HG03064 (cell line): ENCODE measurements around the gene FAM174B.

Experiments
- ATAC-seq: cut with Tn5 transposase; IDR thresholded peaks from one replicate; pipeline ENCODE4 v1.9.1; 2021; ENCODE audit warnings: low read depth; ENCODE audit not compliant: unreplicated experiment

FAM174B gene

DNA sequence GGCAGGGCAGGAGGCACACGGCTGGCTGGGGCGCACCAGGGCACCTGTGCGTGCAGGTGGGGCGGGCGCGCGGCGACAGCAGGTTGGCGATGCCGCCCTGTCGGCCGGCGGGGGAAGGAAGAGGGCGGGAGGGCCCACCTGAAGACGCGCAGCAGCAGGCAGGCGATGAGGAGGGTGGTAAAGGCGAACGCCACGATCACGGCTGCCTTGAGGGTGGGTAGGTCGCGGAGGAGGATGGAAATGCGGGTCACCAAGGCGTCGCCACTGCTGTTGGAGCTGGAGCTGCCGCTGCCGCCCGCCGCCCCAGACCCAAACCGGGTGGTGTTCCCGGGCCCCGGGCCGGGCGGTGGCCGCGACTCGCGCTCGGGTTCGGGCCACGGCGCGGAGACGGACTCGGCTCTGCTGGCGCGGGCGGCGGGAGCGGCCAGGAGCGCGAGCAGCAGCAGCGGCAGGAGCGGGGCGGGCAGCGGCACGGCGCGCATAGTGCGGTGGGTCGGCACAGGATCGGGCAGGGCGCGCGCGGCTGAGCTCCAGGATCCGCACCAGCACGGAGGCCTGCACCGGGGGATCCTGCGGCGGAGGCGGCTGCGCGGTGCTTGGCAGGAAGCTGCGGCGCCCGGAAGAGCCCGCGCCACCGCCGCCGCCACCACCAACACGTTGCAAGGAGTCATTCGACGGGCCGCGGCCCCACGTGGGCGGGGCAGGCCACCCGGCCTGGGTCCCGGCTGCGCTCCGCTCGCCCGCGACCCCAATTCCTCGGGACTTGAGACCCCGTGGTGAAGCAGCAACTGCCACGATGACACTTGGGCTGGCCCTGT is at the start of gene FAM174B:
Gene FAM174B, minus strand, starts transcription at position 598 of the 818 bp plus-strand sequence.
- ATAC-seq: peak; percentile 47

DNA sequence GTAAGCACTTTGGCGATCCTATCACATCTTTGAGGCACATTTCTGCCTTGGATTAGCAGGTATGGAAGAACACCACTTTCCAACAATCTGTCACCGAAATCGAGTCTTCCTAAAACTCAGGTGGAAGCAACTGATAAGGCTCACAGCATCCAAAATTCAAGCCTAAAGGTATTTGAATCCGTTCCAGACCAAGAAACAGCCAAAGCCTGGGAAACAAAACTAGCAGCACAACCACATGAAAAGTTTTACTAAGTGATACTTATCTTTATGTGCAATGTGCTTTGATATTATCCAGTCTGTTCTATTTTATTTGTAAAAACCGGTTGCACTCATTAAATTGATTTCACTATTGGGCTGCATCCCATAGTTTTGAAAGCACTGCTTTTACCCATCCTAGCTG is 40.5 kb upstream of the FAM174B start:
- no peak for ATAC-seq

DNA sequence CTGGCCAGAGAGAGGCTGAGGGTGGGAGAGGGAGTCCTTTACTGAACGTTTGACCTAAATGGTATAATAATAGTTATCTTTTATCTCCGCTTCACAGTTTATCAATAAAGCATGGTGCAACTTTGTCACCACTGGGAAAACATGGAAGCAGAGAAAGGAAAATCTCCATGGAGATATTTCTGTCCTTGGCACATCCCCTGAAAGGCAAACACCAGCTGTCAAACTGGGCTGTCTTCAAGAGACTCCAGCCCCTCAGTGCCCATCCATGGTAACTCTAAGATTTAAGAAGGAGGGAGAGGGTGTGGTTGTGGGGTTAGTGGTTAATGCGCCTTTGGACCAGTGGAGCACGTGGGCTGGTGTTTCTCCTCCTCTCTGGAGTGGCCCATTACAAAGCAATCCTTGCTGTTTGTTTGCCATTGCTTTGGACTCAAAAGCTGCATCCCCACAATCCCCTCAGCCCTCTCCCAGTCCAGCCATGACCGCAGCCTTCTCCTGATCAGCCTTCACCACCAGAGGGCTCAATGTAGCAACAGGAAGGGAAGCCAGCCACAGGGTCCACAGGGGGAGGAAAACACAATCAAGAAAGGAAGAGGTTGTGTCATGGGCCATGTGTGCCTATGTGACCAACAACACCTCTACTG is 38.2 kb upstream of the FAM174B start:
- no peak for ATAC-seq

DNA sequence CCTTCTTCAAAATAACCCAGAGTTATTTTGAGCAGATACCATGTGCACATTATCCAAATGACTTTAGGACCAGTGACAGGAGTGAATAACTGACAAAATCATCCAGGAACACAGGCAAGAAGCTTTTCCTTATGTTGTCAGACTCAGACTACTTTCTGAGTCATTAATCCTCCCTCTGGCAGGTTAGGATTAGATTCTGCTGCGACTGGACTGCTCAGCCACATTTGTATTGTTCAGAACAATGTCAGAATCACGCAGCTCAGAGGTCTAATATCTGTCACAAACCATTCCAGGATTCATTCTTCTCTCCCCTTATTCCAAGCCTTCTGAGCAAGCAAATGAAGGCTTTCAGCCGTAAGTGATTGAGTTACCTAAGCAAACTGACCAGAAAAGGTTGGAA is 34.8 kb upstream of the FAM174B start:
- no peak for ATAC-seq

DNA sequence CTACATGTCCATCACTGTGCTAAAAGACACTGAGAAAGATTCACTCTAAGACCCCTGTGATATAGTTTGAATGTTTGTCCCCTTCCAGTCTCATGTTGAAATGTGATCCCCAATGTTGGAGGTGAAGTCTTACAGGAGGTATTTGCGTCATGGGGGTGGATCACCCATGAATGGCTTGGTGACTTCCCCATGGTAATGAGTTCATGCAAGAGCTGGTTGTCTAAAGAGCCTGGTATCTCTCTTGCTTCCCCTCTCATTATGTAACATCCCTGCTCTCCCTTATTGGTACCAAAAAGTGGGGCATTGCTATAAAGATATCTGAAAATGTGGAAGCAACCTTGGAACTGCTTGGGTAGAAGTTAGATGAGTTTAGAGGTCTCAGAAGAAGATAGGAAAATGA is 32.2 kb upstream of the FAM174B start:
- no peak for ATAC-seq

DNA sequence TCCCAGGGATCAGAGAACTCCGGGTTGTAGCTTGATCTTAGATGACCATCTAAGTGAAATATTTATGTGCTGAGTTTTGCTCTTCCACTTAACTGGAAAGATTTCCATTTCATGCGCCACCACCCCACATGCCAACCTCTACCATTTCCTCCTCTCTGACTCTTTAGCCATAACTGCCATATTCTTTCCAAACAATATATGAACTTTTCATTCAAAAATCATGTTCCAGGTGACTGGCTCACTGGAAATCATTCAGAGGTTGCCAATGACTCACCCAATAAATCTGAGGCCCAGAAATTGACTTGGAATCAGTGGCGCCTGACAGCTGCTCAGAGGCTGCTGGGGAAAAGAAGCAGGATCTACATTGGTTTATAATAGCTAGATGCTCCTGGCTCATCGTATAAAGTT is 31.6 kb upstream of the FAM174B start:
- no peak for ATAC-seq

DNA sequence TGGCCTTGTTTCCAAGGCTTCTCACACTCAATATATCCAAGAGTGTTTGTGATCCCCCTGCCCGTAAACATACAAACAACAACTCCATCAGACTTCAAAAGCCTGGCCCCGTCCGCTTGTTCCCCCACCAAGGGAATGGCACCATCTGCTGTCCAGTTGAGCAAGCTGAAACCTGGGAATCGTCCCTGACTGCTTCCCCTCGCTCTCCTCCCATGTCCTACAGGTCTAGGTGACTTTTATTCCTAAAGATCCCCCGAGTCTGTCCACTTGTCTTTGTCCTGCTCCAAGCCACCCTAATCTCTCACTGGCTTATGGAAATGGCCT is 27.9 kb upstream of the FAM174B start:
- no peak for ATAC-seq

DNA sequence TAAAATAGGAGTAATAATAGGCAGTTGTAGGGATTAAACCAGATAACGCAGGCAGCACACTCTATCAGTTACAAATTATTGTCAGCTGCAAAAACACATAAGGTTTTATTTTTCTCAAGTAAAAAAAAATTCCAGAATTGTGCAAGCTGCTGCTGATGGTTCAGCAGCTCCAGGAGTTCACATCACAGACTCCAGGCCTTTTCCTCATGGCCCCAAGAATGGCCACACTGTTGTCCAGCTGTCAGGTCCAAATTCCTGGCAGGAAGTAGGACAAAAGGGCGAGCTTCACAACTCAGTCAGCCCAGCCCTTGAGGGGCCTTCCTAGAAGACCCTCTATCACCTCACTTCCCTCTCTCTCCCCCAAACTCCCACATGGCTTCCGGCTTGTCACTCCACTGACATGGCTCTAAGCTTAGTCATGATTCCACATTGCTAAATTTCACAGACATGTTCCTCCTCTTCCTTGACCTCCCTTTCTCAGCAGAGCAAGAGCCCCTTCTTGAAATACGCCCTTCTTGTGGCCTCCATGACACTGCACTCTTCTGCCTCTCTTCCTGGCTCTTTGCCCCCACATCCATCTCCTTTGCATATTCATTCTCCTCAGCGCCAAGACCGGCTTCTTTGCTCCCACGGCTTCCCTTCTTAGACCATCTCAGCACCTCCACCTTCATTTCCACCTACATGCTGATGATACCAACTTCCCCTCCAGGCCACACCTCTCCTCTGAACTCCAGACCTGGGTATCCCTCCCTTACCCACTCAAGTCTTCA is 27.4 kb upstream of the FAM174B start:
- no peak for ATAC-seq

DNA sequence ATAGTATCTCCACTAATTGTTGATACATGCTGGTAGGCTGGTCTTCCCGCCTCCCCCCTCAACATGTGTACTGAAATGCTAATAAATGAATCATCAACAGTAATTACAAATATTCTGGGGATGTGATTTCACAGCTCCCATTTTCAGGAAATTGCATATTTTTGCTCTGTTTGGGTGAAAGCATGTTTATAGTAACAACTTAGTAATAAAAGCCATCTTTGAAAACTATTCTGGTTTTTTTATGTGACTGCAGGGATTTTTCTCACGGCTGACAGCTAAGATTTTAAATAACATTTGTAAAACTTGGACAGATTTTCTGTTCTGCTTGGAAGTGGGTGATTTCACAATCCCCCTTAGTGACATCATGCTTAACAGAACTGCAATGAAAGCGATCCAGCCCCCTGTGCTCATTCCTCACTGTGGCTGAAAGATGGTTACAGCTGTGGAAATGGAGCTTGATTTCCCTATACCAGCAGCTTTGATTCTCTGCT is 25.6 kb upstream of the FAM174B start:
- no peak for ATAC-seq

DNA sequence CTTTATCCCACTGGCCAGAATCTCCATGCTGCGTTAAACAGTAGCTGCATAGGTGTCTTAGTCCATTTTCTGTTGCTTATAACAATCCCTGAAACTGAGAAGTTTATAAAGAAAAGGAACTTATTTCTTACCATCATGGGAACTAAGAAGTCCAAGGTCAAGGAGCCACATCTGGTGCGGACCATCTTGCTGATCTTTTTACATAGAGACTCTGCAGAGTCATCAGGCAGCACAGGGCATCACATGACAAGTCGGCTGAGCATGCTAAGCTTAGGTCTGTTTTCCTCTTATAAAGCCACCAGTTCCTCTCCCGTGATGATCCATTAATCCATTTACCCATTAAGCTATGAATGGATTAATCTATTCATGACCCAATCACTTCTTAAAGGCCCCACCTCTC is 22.4 kb upstream of the FAM174B start:
- no peak for ATAC-seq

DNA sequence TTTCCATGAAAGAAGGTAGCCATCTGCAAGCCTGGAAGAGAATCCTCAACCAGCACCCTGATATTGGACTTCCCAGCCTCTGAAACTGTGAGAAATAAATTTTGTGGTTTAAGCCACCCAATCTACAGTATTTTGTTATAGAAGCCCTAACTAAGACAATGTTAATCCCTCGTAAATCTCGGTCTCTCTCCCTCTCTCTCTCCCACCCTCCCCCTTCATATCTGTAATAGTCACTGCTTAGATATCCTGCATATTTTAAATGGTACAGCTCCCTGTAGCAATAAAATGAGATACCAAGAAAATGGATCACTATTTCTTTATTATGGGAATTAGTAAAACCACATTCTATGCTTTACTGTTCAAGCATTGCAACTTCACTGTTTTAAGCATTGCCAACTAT is 21.0 kb upstream of the FAM174B start:
- ATAC-seq: no peak

DNA sequence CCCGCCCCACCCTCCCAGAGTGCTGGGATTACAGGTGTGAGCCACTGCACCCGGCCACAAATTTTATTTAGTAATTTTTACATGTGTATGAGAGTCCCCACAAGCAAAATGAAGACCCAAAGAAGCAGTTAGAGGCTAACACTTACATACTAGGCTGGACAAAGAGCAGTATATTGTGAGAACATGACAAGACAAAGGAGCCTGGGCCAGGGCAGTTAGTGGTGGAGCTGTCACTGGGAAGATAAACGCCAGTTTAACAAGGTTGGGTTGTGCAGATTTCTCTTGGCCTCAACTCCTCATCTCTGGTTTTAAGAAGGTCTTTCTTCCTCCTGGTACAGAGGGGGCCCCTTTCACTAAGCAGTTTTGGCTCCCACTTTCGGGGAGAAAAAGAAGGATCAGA is 19.9 kb upstream of the FAM174B start:
- no peak for ATAC-seq

DNA sequence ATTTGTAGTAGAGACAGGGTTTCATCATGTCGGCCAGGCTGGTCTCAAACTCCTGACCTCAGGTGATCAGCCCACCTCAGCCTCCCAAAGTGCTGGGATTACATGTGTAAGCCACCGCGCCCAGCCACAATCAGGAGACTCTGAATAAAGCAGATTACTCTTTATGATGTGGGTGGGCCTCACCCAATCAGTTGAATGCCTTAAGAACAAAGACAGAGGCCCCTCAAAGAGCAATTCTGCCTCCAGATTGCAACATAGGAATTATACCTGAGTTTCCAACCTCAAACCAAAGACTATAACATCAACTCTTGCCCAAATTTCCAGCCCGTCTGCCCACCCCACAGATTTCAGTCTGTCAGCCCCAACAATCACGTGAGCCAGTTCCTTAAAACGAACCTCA is 18.8 kb upstream of the FAM174B start:
- no peak for ATAC-seq

DNA sequence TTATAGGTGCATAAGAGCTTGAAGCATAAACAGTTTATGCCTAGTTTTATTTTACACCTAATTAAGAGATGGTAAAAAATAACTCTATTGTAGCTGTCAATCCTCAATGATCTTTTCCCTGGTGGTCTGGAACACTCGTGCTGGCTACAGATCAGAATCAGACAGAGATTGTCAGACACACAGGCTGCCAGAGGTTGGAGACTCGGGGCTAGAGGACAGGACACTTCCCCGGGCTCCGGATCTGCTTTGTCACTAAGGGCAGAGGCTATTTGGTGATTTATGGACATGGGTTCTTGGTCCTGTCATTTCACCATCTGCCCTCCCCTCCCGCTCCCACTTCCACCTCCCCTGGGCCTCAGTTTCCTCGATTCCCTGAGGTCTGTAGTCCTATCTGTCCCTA is 16.5 kb upstream of the FAM174B start:
- ATAC-seq: no peak

DNA sequence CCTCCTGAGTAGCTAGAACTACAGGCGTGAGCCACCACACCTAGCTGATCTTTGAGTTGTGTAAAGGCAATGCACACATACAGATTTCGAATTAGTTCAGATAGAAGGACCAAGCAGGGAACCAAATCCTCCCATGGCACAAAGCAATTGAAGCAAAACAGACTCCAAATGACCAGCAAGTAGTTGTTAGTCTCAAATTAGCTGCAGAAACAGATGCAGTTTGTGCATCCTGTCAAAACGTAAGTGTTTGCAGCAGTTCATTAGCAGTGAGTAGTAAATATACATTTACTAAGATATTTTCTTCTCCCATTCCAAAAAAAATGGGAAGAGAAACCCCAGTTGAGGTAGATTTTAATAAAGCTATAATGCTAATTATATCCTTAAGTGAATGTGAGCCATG is 15.8 kb upstream of the FAM174B start:
- no peak for ATAC-seq

DNA sequence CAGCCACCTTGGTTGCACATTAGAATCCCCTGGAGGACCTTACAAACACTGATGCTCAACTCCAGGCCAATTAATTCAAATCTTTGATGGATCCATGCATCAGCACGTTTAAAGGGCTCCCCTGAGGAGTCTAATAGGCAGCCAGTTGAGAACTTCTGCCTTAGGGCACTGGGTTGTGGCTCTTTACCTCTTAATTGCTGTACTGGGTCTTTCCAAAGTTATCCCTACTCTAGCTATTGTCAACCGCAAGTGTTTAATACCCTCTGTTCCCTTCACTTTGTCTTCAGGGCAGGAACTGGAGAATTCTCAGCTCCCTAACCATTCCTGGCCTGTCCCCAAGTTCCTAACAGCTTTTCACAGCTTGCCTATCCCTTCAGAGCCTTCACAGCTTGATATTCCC is 15.0 kb upstream of the FAM174B start:
- ATAC-seq: no peak

DNA sequence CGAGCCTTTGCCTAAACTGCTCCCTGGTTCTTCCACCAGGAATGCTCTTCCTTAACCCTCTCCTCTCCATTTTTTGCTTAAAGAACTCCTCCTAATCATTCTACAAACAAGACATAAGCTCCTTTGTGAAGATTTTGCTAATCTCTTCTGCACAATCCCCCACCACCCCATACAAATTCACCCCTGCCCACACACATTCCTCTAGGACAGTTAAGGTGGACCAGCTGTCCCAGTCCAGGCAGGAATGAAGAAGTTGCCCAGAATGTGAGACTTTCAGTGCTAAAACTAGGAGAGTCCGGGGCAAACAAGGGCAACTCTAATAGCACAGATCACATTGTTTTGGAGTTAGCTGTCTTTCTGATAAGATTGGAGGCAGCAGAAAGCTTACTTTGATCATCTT is 13.9 kb upstream of the FAM174B start:
- ATAC-seq: no peak

DNA sequence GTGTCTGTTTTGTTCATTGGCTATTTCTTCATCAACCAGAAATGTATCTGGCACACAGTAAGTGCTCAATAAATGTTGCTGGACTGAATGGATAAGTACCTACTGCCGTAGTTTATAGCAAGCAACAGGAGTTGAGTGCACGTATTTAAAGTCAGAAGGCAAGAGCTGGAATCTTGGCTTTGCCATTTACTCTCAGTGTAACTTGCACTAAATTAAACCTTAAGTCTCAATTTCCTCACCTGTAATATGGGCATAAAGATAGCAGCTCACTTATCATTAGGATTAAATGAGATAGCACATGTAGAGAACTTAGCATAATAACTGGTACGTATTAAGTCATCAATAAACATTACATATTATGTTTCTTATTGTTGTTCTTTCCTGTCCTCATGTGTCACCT is 13.0 kb upstream of the FAM174B start:
- no peak for ATAC-seq

DNA sequence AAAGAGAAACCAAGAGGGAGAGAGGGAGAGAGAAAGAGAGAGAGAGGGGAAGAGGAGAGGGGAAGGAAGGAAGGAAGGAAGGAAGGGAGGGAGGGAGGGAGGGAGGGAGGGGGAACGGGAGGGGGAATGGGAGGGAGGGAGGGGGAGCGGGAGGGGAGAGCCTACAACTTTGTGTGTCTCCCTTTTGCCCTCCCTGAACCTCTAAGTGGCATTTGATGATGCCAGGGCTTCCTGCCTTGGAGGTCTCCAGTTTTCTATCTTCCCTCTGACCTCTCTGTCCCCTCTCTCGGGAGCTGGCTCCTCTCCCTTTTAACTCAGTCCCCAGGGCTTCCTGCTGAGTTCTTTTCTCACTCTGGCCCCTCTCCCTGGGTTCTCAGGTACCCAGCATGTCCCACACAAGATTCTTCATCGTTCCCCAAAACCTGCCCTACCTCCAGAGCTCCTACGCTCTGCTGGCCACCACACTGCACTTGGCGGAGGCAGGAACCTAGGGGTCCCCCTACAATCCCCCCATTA is 12.5 kb upstream of the FAM174B start:
- ATAC-seq: no peak

DNA sequence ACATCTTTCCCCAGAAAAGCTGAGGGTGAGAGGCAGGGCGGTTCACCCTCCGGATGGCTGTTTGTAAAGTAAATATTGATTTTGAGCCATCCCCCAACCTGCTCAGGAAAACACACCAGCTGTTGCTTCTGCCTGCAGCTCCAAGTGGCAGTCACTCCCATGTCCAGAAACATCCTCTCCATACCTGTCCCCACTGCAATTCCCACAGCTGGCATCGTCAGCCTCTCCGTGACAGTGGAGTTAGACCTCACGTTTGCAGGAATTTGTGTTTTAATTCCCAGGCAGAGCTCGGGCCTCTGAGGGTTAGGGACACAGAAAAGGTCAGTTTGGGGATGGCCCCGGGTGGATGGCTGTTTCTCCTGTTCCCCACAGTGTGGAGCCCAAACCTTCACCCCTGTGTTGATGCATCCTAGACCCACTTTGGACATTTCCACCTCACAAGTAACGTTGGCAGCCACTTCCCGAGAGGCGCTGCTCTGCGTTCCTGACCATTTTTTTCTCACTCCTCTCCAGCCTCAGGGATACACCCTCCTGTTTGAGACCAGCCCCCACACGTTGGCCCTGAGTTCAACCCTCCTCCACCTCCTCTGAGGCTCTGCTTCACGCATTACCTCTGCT is 11.8 kb upstream of the FAM174B start:
- ATAC-seq: no peak

DNA sequence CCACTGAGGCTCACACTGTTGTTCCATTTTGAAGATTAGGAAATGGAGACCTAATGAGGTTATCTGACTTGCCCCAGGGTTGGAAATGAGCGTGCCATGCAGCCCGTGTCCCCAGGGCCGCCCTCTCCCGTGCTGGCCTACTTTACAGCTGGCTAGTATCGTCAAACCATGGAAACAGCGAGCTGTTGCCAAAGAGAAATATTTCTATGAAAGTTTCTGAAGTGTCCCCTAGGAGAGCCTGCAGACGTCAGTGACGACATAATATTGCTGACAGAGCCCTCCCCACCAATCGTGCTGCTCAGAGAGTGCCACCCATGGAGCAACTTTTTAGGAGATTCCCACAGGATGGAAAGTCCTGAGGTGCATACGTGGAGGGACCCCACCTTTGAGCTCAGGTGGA is 11.2 kb upstream of the FAM174B start:
- ATAC-seq: no peak
